ENCODE data around the gene IMP4.

The IMP4 gene

GRCh38 chr2:130387071-130387400, 44.3 kb downstream of the IMP4 start:
- Histone ChIP-seq H2AFZ (ENCODE audit: low read depth, low read length, severe bottlenecking) (no peak overlapping the region), H3K9ac (ENCODE audit: low read length) (no peak overlapping the region), H3K27me3 (ENCODE audit: low read length) (no peaks in the 10 kb centered on the region), H3K4me3 (ENCODE audit: insufficient read depth, low read length, poor library complexity, severe bottlenecking) (no peak overlapping the region), H3F3A (ENCODE audit: insufficient read depth) (no peaks in the 10 kb centered on the region), H3K36me3 (ENCODE audit: low read length) (no peaks in the 10 kb centered on the region), H3K4me2 (ENCODE audit: low read depth, low read length, poor library complexity, severe bottlenecking) (no peak overlapping the region), H3K79me2 (ENCODE audit: insufficient read depth, low read length) (no peaks in the 10 kb centered on the region), H3K9me3 (ENCODE audit: insufficient read depth, low read length) (no peaks in the 10 kb centered on the region), H3K27ac (ENCODE audit: low read depth, low read length) (no peak overlapping the region), H3K9me2 (replicated peaks; ENCODE audit: insufficient read depth, low read length) (no peaks in the 10 kb centered on the region), H4K20me1 (ENCODE audit: low read depth, low read length) (no peaks in the 10 kb centered on the region)
- TF ChIP-seq EZH2phosphoT487 (conservative IDR thresholded peaks at IDR 0.05; ENCODE audit: low read length): no peak
- TF ChIP-seq CTCF (IDR thresholded peaks at IDR 0.05; ENCODE audit: insufficient read depth, low read length, poor library complexity, severe bottlenecking): no peak

- H3K4me3 ChIP-seq (ENCODE audit: insufficient read depth, low read length, poor library complexity, severe bottlenecking): no peak overlapping the region
- TF ChIP-seq EZH2phosphoT487 (conservative IDR thresholded peaks at IDR 0.05; ENCODE audit: low read length) (no peak), CTCF (IDR thresholded peaks at IDR 0.05; ENCODE audit: insufficient read depth, low read length, poor library complexity, severe bottlenecking) (no peak)
- no peak overlapping the region for H3K9ac ChIP-seq (ENCODE audit: low read length)
Observed at GRCh38 chr2:130387804-130388203, 45.1 kb downstream of the IMP4 start.

GRCh38 chr2:130388221-130388907, 45.7 kb downstream of the IMP4 start:
- Histone ChIP-seq H3K9ac (ENCODE audit: low read length) (no peak overlapping the region), H3K9me2 (replicated peaks; ENCODE audit: insufficient read depth, low read length) (no peaks in the 10 kb centered on the region), H3K27ac (ENCODE audit: low read depth, low read length) (no peak overlapping the region), H3K9me3 (ENCODE audit: insufficient read depth, low read length) (no peaks in the 10 kb centered on the region), H3F3A (ENCODE audit: insufficient read depth) (no peaks in the 10 kb centered on the region), H3K27me3 (ENCODE audit: low read length) (no peaks in the 10 kb centered on the region), H3K4me2 (ENCODE audit: low read depth, low read length, poor library complexity, severe bottlenecking) (no peak overlapping the region), H2AFZ (ENCODE audit: low read depth, low read length, severe bottlenecking) (no peak overlapping the region), H3K79me2 (ENCODE audit: insufficient read depth, low read length) (no peaks in the 10 kb centered on the region), H4K20me1 (ENCODE audit: low read depth, low read length) (no peaks in the 10 kb centered on the region), H3K4me3 (ENCODE audit: insufficient read depth, low read length, poor library complexity, severe bottlenecking) (no peak overlapping the region), H3K36me3 (ENCODE audit: low read length) (no peaks in the 10 kb centered on the region)
- TF ChIP-seq EZH2phosphoT487 (conservative IDR thresholded peaks at IDR 0.05; ENCODE audit: low read length) (no peak), CTCF (IDR thresholded peaks at IDR 0.05; ENCODE audit: insufficient read depth, low read length, poor library complexity, severe bottlenecking) (no peak)

More at GRCh38 chr2:130387804-130388203, 45.1 kb downstream of the IMP4 start:
- Histone ChIP-seq H4K20me1 (ENCODE audit: low read depth, low read length) (no peaks in the 10 kb centered on the region), H3K4me2 (ENCODE audit: low read depth, low read length, poor library complexity, severe bottlenecking) (no peak overlapping the region), H3K9me3 (ENCODE audit: insufficient read depth, low read length) (no peaks in the 10 kb centered on the region), H2AFZ (ENCODE audit: low read depth, low read length, severe bottlenecking) (no peak overlapping the region), H3K9me2 (replicated peaks; ENCODE audit: insufficient read depth, low read length) (no peaks in the 10 kb centered on the region), H3K79me2 (ENCODE audit: insufficient read depth, low read length) (no peaks in the 10 kb centered on the region), H3K36me3 (ENCODE audit: low read length) (no peaks in the 10 kb centered on the region), H3K27ac (ENCODE audit: low read depth, low read length) (no peak overlapping the region), H3F3A (ENCODE audit: insufficient read depth) (no peaks in the 10 kb centered on the region), H3K27me3 (ENCODE audit: low read length) (no peaks in the 10 kb centered on the region)

Data from SU-DHL-6 (cell line).